NCI-H2029 treated with DMSO at 0.1 percent for 48 hours (cell line): Measurements from ENCODE around the gene LMAN1L.

Experiments used
- DNase-seq: peaks from one replicate; lab custom pipeline; 2025; lab: John Stamatoyannopoulos, UW

The LMAN1L gene

GRCh38 chr15:74838137-74838516, 25.5 kb downstream of the LMAN1L start:
- no peak for DNase-seq

GRCh38 chr15:74838746-74839525, 26.3 kb downstream of the LMAN1L start:
- DNase-seq = no peak

- DNase-seq = no peak
Measured at GRCh38 chr15:74839526-74840395, 27.1 kb downstream of the LMAN1L start.

GRCh38 chr15:74840851-74841775, 28.5 kb downstream of the LMAN1L start:
- DNase-seq = no peak

GRCh38 chr15:74841891-74842373, 29.3 kb downstream of the LMAN1L start:
- DNase-seq = no peak

- DNase-seq = peak; percentile 66
Measured at GRCh38 chr15:74842581-74843444, 30.2 kb downstream of the LMAN1L start, which contains the start of gene ULK3. Gene ULK3, minus strand, starts transcription at chr15:74843156. Its CDS starts 51 bp downstream, at chr15:74843105.

GRCh38 chr15:74843445-74843828, 30.8 kb downstream of the LMAN1L start:
- no peak for DNase-seq

- no peak for DNase-seq
Measured at GRCh38 chr15:74843891-74844299, 31.3 kb downstream of the LMAN1L start.

GRCh38 chr15:74844319-74845207, 31.9 kb downstream of the LMAN1L start:
- no peak for DNase-seq

- DNase-seq = no peak
Measured at GRCh38 chr15:74845208-74845568, 32.6 kb downstream of the LMAN1L start.

- DNase-seq = no peak
Measured at GRCh38 chr15:74845581-74845980, 32.9 kb downstream of the LMAN1L start.

- DNase-seq = no peak
Measured at GRCh38 chr15:74847432-74847831, 34.8 kb downstream of the LMAN1L start.

GRCh38 chr15:74850393-74850792, 37.8 kb downstream of the LMAN1L start:
- DNase-seq = no peak

- DNase-seq = no peak
Measured at GRCh38 chr15:74851960-74852359, 39.3 kb downstream of the LMAN1L start.

- DNase-seq = no peak
Measured at GRCh38 chr15:74854453-74855022, 41.9 kb downstream of the LMAN1L start.

GRCh38 chr15:74855857-74856256, 43.2 kb downstream of the LMAN1L start:
- DNase-seq = no peak

- no peak for DNase-seq
Measured at GRCh38 chr15:74856537-74856936, 43.9 kb downstream of the LMAN1L start.

GRCh38 chr15:74857082-74857655, 44.5 kb downstream of the LMAN1L start:
- DNase-seq = peak; percentile 73
